Large intestine (tissue), 3 donors: Measurements from ENCODE around the gene LBHD2. TPM values are rescaled to one million over a fixed set of nuclear protein-coding genes. Genes with fewer than 3 reads are reported as not detected.
"Not testable (repeated sequence)": the region's sequence is repeated elsewhere in the genome, so short reads cannot be mapped to it uniquely, and the experiment has no call there.

ENCODE experiments used
- DNase-seq, 2 donors: peaks; one replicate each; pipeline versions ENCODE4 v3.0.0 to v3.0.0-alpha.2; 2013
- H3K27ac ChIP-seq: one replicate; pipeline ENCODE4 v1.5.1; 2013; ENCODE audit warnings: low read length
- H3K27me3 ChIP-seq: 2 replicates; pipeline ENCODE4 v1.6.1; 2013; ENCODE audit warnings: low read length; ENCODE audit not compliant: control insufficient read depth, insufficient read depth
- H3K36me3 ChIP-seq: 2 replicates; pipeline ENCODE4 v1.6.1; 2013; ENCODE audit warnings: low read length; ENCODE audit not compliant: control insufficient read depth, insufficient read depth
- H3K4me1 ChIP-seq: one replicate; pipeline ENCODE4 v1.6.1; 2013; ENCODE audit warnings: low read length; ENCODE audit not compliant: control insufficient read depth, insufficient read depth
- H3K4me3 ChIP-seq: one replicate; pipeline ENCODE4 v1.5.1; 2013; ENCODE audit warnings: low read length
- H3K9me3 ChIP-seq: one replicate; pipeline ENCODE4 v1.6.1; 2013; ENCODE audit warnings: mild to moderate bottlenecking, low read depth, low read length, moderate library complexity; ENCODE audit not compliant: control insufficient read depth
- WGBS: methylation state at CpG from one replicate; pipeline ENCODE4 v1.1.5; 2013; ENCODE audit warnings: low lambda C conversion rate; ENCODE audit not compliant: insufficient coverage; 5-methylcytosine and 5-hydroxymethylcytosine counted together
- polyA plus RNA-seq: library from polyadenylated mRNA; unstranded; fragments of 120-200 nt; gene quantifications from one replicate; pipeline ENCODE4 v1.2.1, GENCODE V29; 2013

LBHD2 gene
- polyA plus RNA-seq, 1 donor = not detected

GRCh38 chr14:103107941-103108748 is 24.1 kb downstream of the LBHD2 start:
- Histone ChIP-seq H3K9me3 (peaks cover 5% of the 10 kb centered on the region), H3K4me3 (no peak overlapping the region), H3K27me3 (peaks cover 18% of the 10 kb centered on the region), H3K4me1 (peaks cover 32% of the 10 kb centered on the region), H3K36me3 (peaks cover 3% of the 10 kb centered on the region), H3K27ac (no peak overlapping the region)
- WGBS = no CpG with 5 or more reads among the region's 28 CpGs
- DNase-seq = no peak

DNA sequence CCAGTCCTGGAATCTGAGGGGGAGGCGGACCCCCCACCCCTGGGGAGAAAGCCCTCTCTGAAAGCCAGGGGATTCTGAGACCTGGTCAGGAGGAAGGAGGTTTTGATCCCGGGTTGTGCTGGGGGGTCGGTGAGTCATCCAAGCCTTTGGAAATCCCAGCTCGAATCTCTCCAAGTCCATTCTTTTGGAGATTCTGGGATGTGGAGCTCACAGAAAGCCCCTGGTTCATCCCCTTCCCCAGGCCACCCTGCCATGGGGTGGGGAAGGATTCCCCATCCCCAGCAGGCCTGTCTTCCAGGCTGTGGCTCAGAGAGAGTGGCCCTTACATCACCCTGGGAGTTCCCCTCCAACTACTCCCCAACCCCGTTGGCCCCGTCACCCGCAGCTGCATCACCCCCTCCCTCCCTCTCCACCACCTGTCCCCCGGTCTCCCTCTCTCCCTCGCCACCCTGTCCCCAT is 24.8 kb downstream of the LBHD2 start:
- H3K4me3 ChIP-seq = no peak overlapping the region
- peak in 1 of 2 donors; percentile 34 for DNase-seq
- peaks cover 5% of the 10 kb centered on the region for H3K9me3 ChIP-seq
- peaks cover 12% of the 10 kb centered on the region for H3K27me3 ChIP-seq
- peaks cover 3% of the 10 kb centered on the region for H3K36me3 ChIP-seq
- peaks cover 27% of the 10 kb centered on the region for H3K4me1 ChIP-seq
- whole genome bisulfite sequencing = no CpG with 5 or more reads among the region's 9 CpGs
- no peak overlapping the region for H3K27ac ChIP-seq

DNA sequence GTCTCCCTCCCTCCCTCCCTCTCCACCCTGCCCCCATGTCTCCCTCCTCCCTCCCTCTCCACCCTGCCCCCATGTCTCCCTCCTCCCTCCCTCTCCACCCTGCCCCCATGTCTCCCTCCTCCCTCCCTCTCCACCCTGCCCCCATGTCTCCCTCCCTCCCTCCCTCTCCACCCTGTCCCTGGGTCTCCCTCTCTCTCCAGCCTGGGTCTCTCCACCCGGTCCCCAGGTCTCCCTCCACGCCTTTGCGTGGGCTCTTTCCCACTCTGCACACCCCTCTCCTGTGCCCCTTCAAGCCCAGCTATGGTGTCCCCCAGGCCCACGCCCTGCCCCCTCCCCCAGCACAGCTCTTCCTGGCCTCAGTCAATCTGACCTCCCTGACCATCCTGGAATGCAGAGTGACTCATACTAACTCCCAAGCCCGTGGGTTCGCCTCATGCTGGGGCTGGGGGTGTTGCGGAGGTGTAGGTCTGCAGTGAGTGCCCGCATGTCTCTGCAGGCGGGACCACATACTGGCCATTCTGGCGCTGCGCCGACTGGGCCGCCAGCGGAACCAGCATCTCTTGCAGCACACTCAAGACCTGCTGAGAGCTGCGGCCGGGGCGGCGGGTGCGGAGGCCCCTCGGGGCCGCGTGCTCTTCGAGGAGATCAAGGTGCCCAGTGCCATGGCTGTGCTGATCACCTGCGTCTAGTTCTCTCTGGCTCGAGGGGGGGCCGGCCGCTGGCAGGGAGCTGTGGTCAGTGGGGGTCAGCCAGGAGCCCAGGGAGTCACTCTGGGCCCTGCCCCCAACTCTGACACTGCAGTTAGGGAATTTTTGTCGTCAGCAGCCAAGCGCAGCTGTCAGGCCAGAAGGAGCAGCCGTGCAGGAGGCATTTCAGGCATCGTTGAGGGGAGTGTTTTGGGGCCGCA is 25.8 kb downstream of the LBHD2 start:
- H3K4me1 ChIP-seq = peaks cover 18% of the 10 kb centered on the region
- WGBS = no CpG with 5 or more reads among the region's 32 CpGs

GRCh38 chr14:103110681-103111231 is 26.7 kb downstream of the LBHD2 start:
- H3K27ac ChIP-seq = no peak overlapping the region
- DNase-seq = no peak

More for the DNA sequence above, 25.8 kb downstream of the LBHD2 start:
- H3K27ac ChIP-seq = no peak overlapping the region
- H3K36me3 ChIP-seq = peaks cover 3% of the 10 kb centered on the region
- H3K4me3 ChIP-seq = no peak overlapping the region
- no peaks in the 10 kb centered on the region for H3K9me3 ChIP-seq
- H3K27me3 ChIP-seq = peaks cover 2% of the 10 kb centered on the region
- DNase-seq = peak in 1 of 2 donors; percentile 27

GRCh38 chr14:103111232-103111868 is 27.3 kb downstream of the LBHD2 start:
- no peaks in the 10 kb centered on the region for H3K27me3 ChIP-seq
- no peak overlapping the region for H3K27ac ChIP-seq
- peaks cover 3% of the 10 kb centered on the region for H3K36me3 ChIP-seq
- H3K4me3 ChIP-seq = no peak overlapping the region
- peaks cover 15% of the 10 kb centered on the region for H3K4me1 ChIP-seq
- no peak for DNase-seq
- no peaks in the 10 kb centered on the region for H3K9me3 ChIP-seq
- WGBS = no CpG with 5 or more reads among the region's 6 CpGs

More at GRCh38 chr14:103110681-103111231, 26.7 kb downstream of the LBHD2 start:
- Histone ChIP-seq H3K36me3 (peaks cover 3% of the 10 kb centered on the region), H3K9me3 (no peaks in the 10 kb centered on the region), H3K4me3 (no peak overlapping the region), H3K4me1 (peaks cover 15% of the 10 kb centered on the region), H3K27me3 (no peaks in the 10 kb centered on the region)
- WGBS = no CpG with 5 or more reads among the region's 14 CpGs

DNA sequence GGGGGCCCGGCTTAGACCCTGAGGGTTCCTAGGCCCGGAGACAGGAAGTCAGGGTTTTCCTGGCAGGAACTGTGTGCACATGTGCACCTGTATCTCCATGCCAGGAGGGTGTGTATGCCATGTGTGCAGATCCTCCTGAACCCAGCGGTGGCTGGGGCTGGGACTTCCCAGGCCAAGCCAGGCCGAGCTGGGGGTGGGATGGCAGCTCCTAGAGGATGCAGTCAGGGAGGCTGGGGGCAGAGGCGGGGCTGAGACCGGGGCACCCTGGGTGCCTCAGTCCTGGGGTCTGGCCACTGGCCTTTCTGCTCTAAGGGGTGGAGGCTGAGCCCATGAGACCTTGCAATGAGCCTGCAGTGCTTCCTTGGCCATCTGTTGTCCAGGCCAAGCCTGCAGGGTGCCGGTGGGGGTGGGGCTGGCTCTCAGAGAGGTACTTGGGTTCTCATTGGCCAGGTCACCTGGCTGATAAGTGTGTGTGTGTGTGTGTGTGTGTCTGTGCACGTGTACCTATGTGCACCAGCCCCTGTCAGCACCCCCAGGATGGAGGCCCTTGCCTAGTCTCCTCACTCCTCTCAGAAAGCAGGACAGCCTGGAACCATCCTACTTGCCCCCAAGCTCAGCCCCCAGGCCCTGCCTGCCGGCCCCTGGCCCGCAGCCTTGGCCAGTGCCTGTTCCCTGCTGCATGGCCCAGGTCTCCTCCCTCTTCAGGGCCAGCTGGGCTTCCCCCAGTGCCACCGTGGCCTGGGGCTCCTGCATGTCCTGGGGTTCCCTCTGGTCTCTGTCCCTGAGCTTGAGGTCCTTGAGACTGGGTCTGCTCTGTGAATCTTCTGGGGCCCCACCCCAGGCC is 28.6 kb downstream of the LBHD2 start:
- no CpG with 5 or more reads among the region's 11 CpGs for WGBS
- peaks cover 15% of the 10 kb centered on the region for H3K4me1 ChIP-seq
- peaks cover 3% of the 10 kb centered on the region for H3K9me3 ChIP-seq
- H3K36me3 ChIP-seq = peaks cover 3% of the 10 kb centered on the region
- H3K27ac ChIP-seq = no peak overlapping the region
- no peaks in the 10 kb centered on the region for H3K27me3 ChIP-seq
- H3K4me3 ChIP-seq = no peak overlapping the region
- peak in 1 of 2 donors; percentile 27 for DNase-seq

DNA sequence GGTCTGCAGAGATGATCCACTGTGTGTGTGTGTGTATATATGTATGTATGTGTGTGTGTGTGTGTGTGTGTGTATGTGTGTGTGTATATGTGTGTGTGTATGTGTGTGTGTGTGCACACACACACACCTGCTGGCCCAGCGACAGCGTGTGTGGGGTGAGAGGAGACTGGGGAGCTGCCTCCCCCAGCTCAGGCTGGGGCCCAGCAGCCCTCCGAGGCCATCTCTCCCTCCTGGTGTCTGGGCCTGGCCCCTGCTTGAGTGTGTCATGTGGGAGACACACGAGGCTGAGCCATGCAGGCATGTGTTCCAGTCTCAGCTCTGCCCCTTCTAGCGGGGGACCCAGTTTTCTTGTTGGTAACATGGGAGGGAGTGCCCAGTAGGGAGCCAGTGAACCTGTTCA is 29.3 kb downstream of the LBHD2 start:
- H3K27me3 ChIP-seq = no peaks in the 10 kb centered on the region
- no CpG with 5 or more reads among the region's 5 CpGs for WGBS
- H3K36me3 ChIP-seq = peaks cover 3% of the 10 kb centered on the region
- H3K9me3 ChIP-seq = peaks cover 3% of the 10 kb centered on the region
- no peak for DNase-seq
- H3K4me1 ChIP-seq = peaks cover 19% of the 10 kb centered on the region
- H3K27ac ChIP-seq = no peak overlapping the region
- H3K4me3 ChIP-seq = no peak overlapping the region

DNA sequence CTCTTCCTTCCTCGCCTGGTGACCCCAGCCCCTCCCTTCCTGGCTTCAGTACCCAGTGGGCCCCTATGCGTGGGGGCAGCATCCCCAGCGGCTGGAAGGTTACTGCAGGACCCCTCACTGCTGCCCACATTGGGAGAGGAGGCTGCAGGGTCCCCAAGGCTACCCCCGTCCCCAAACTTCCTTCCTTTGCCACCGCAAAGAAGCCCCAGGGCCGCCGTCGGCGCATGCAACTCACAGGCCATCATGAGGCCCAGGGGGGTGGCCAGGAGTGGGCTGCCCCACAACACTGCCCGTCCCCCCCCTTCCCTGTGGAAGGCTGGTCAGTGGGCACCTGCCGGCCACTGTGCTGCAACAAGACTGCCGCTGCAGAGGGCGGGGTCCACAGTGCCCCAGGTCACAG is 29.8 kb downstream of the LBHD2 start:
- H3K27me3 ChIP-seq = no peaks in the 10 kb centered on the region
- H3K36me3 ChIP-seq = no peaks in the 10 kb centered on the region
- no peak overlapping the region for H3K27ac ChIP-seq
- H3K4me3 ChIP-seq = no peak overlapping the region
- WGBS = no CpG with 5 or more reads among the region's 13 CpGs
- H3K4me1 ChIP-seq = peaks cover 18% of the 10 kb centered on the region
- no peak for DNase-seq
- peaks cover 3% of the 10 kb centered on the region for H3K9me3 ChIP-seq

- peak in 1 of 2 donors; percentile 66 for DNase-seq
- H3K36me3 ChIP-seq, H3K4me3 ChIP-seq, H3K27me3 ChIP-seq, H3K9me3 ChIP-seq: not testable (repeated sequence)
- Histone ChIP-seq H3K27ac (peak overlapping the region; percentile 28), H3K4me1 (peaks cover 18% of the 10 kb centered on the region)
- 50% methylated on average over 2 of the region's 12 CpGs for WGBS
These were observed 31.2 kb downstream of the LBHD2 start for GRCh38 chr14:103115086-103115679.
